Stromal cell of bone marrow (primary cell): ENCODE results near the gene PDGFB.

Source experiments
- DNase-seq: peaks from one replicate; pipeline ENCODE4 v3.0.0-alpha.2; 2012; ENCODE audit warnings: low read depth

PDGFB gene

DNA sequence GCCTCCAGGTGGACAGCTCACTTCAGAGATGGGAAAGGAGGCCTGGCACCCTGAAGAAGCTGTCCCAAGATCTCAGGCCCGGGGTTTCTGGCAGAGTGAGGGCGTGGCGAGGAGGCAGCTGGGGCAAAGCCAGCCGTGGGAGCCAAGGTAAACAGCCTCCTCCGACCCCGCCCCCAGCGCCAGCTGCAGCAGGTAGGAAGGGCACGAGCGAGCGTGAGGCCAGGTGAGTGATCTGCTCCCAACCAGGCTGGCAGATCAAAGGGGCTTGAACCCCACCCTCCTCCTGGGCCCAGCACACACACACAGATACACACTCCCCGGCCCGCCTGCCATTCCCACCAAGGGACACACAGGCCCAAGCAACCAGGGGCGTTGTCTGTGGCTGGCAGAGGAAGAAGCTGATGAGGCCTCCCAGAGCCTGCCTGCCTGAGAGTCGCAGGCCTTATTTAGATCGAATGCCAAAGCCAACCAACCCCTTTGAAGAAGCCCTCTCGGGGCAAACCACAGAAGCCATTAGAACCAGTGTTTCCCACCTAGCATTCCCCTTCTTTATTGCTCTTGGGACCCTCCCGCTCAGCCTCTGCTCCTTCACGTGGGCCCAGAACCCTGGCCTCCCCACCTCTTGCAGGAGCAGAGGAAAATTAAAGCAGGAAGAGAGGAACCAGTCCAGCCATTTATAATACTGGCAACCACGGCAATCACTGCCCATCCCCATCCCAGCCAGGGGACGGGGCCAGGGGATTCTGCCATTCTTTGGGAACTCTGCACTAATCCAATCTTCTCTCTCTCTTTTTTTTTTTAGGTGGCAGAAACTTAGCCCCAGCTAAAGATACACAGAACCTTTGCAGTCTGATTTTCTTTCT, 5.0 kb downstream of the PDGFB start:
- no peak for DNase-seq

- no peak for DNase-seq
Observed at GRCh38 chr22:39238966-39239505, 5.7 kb downstream of the PDGFB start.

DNA sequence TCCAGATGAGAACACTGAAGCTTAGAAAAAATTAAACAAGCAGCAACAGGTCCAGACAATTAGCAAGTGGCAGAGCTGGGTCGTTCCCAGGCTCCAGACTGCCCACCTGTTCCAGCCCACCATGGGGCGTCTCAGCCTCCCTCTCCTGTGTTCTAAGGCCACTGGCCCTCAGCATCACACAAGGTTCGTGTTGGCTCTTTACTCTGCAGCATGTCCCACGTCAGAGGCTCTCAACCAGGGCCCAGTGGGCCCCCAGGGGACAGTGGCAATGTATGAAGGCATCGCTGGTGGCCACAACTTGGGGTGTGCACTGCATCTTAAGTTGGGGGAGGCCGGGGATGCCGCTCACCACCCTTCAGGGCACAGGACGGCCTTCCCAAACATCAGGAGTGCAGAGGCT, 6.2 kb downstream of the PDGFB start:
- DNase-seq: no peak

DNA sequence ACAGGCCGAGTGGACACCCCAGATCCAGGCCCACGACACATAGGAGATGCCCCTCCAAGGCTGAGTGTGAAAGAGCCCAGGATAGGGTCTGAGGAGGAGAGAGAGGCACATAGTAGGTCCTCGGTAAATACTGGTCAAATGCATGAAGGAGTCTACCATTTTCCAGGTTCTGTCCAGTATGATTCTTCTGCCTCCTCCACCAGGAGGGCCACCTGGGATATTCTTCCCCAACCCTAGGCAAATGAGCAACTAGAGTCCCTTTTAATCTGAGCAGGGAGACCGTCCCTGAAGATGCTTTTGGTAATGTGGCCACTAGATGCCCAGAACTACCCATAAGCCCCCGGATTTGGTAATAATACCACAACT, 6.7 kb downstream of the PDGFB start:
- DNase-seq: no peak

- no peak for DNase-seq
Observed at GRCh38 chr22:39237318-39238100, 7.3 kb downstream of the PDGFB start.

- DNase-seq: no peak
Observed at GRCh38 chr22:39236321-39237317, 8.2 kb downstream of the PDGFB start.

DNA sequence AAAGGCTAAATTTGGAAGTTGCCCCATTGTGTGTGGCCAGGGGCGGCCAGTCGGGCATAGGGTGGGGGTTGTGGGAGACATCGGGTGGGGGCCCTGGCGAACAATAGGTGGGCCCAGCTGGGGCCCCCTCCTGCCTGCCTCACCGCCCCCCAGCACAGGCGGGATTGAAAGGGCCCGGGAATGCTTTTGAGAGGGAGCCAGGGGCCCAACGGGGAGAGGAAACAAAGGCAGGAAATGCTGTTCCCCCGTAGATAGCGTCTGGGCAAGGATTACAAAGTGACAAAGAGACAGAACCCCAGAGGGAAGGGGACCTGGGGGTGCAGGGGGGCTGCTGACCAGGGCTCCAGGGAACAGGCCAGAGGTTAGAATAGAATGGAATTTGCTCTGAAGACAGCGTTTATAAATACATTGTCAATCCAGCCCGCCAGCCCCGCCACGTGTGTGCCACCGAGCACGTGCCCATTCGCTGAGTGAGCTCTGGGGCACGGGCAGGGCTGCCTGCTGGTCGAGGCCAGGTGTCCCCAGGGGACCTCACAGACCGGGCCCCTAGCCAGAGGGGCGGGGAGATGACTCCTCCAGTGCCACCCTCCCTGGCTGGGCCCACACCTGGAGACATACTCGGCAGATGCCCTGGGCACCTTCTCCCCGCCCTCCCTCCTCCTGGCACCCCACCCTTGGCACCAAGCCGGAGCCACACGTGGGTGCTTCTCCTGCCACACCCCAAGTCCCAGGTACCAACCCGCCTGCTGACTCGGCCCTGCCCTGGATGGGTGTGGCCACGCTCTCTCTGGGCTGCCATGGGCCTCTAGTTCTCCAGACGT, 9.7 kb downstream of the PDGFB start:
- no peak for DNase-seq

DNA sequence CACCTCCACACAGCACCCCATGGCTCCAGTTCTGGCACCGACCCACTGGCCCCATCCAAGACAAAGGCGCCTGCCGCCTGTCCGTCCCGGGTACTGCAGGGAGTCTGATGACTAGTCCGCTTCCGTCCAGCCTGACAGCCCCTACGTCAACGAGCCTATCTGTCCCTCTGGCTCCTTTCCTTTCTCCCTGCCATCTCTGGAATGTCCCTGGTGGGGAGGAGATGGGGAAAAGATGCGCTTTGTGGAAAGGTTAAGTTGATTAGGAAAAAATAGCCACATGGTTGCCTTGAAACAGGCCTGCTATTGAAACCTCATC, 10.4 kb downstream of the PDGFB start:
- DNase-seq: no peak

DNA sequence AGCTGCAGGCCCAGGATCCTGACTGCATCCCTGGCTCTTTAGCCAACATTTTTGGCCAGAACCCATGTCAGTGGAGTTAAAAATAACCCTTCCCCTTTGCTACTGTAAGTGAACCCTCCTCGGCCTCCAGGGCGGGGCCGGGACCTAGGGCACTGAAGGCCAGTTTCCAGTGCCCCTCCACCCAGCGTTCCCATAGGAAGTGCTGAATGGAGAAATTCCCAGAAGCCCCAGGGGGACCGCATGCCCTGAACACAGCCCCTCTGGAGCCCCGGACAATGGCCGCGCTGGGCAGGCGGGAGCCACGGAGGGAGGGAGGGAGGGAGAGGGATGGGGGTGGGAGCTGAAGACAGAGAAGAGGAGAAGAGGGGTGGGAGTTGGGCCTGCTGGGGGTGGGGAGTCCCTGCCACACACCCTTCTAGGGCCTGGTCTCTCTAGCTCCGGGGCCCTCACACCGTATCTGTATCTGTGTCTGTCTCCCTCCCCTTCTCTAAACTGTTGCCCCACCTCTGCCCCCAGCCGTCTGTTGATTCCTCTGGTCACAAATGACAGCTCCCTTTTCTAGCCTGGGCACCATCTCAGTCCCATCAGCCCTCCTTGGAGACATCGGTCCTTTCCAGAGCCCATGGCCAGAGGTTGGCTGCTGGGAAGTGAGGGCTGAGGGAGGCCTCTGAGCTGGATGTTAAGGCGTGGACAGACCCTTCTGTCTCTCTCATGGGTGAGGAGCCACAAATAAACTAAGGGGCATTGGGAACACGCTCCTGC, 10.9 kb downstream of the PDGFB start:
- no peak for DNase-seq

GRCh38 chr22:39232806-39233709, 11.7 kb downstream of the PDGFB start:
- no peak for DNase-seq

GRCh38 chr22:39232246-39232645, 12.5 kb downstream of the PDGFB start:
- no peak for DNase-seq

DNA sequence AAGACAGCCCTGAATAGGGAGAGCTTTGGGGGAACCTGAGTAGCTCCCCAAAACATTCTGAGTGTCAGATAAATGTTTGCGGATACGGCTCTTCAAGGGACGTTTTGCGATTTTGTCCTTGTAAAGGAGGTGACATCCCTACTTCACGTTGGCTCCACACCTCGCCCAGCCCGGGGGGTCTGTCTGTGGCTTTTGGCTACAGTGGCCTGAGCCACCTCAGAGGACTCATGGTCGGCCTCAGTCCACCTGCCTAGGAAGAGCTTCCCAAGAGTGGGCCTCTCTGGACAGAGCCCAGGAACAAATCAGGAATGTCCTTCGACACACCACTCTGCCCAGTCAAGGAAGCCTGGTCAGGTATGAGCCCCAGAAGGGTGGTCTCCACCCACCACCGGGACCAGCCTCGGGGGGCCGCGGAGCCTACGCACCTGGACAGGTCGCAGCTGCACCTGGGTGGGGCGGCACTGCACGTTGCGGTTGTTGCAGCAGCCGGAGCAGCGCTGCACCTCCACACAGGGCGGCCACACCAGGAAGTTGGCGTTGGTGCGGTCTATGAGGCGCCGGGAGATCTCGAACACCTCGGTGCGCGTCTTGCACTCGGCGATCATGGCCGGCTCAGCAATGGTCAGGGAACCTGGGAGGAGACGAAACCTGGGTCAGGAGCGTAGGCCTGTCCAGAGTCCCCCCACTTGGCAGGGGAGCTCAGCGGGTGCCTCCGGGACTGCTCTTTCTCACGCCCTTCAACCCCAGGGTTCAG, 13.4 kb downstream of the PDGFB start:
- DNase-seq: no peak

DNA sequence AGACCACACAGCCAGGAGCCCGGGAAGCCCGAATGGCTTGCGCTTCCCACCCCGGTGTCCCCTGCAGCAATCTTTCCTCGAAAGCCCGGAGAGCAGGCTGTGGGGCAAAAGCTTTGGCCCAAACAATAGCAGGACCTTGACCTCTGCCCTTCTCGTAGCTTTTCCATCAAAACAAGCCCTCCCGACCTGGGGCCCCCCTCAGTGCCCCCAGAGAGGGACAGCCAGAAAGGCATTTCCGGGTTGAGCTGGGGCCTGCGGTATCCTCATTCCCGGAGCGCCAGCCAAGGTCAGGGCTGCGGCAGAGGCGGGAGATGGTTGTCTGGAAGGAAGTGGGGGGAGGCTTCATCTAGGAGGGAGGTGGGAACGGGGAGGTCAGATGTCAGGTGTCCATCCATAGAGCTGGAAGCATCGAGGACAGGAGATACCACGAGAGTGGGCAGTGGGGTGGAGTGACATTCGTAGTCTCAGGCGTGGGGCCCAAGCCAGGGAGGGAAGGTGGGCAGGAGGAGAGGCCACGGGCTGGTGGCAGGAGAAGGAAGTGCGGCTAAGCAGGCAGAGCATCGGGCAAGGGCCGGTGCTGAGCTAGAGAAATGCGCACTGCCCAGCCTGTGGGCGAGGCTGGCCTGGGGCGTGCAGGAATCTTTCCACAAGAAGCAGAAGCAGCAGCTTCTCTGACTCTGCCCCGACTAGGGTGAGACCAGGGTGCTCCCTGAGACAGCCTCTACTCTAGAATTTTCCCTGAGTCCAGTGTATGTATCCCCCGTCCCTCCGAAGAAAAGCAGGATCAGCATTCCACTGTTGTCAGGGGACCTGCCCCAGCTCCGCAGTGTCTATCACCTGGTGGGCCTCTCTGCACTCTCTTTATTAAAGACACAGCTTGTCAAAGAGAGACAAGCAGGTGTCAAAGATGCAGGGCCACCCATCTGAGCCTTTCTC, 14.3 kb downstream of the PDGFB start:
- no peak for DNase-seq

GRCh38 chr22:39229688-39230260, 15.0 kb downstream of the PDGFB start:
- DNase-seq: no peak

DNA sequence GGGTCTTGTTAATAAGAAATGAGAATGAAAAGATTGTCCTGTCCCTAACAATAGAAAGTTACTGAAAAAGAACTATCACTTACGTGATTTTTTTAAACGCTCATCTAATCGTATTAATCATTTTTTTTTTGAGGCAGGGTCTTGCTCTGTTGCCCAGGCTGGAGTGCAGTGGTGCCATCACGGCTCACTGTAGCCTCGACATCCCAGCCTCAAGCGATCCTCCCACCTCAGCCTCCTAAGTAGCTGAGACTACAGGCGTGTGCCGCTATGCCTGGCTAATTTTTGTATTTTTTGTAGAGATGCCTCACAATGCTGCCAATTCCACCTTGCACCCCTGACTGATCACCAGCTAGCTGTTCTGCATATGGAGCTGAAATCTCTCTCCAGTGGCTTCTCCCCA, 15.7 kb downstream of the PDGFB start:
- DNase-seq: no peak

DNA sequence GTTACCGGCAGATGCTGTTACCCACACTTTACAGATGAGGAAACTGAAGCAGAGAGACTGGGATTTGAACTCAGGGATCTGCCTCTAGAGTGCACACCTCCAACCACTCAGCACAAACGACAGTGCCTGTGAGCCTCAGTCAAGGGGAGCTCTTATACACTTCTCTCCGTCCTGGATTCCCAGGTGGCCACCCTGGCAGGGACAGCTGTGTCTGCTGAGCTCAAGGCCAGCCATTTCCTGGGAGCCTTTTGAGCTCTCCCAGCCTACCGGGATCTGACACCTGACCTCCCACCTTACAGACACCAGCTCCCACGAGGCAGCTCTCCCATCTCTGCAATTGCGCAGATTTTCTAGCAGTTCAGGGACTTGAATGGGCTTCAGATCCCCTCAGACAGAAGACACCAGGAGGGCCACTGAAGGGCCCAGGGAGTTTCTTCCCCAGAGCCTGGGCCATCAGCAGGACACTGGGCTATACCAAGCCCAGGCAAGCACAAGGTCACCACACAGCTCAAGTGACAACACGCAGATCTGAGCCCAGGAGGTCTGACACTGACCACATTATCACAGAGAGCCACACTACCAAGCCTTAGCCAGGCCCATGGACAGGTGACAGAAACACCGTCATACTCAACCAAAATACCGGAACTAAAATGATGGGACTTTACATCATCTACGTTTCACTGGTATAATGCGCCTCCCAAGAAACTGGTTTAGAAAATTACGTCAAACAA, 17.1 kb downstream of the PDGFB start:
- no peak for DNase-seq
